ENCODE data around the gene FBXO31. TPM values are rescaled to one million over a fixed set of nuclear protein-coding genes. Genes with fewer than 3 reads are reported as not detected.
A peak's percentile ranks its signal among the peaks of the same experiment; 100 is the strongest.
"Not testable (repeated sequence)": the region's sequence is repeated elsewhere in the genome, so short reads cannot be mapped to it uniquely, and the experiment has no call there.

Gene FBXO31
- total RNA-seq, 1 donor from 2014 or later = 26.2 TPM

- ATAC-seq = no peak
- intact Hi-C loops (cut with DNase I) = no loop called here
- Histone ChIP-seq H3K27me3 (ENCODE audit: low read depth) (no peaks in the 10 kb centered on the region), H3K9me3 (no peaks in the 10 kb centered on the region), H3K4me3 (peak overlapping the region; percentile 20), H3K4me1 (peaks cover 49% of the 10 kb centered on the region), H3K36me3 (no peaks in the 10 kb centered on the region), H3K27ac (peak overlapping the region; percentile 86)
- no peak for TF ChIP-seq CTCF (IDR thresholded peaks at IDR 0.05)
- no peak for DNase-seq
Observed at GRCh38 chr16:87388818-87389134, 5.2 kb upstream of the FBXO31 start.

- Histone ChIP-seq H3K27ac (peak overlapping the region; percentile 86), H3K9me3 (no peaks in the 10 kb centered on the region), H3K4me3 (peak overlapping the region; percentile 34), H3K27me3 (ENCODE audit: low read depth) (no peaks in the 10 kb centered on the region), H3K4me1 (peaks cover 43% of the 10 kb centered on the region), H3K36me3 (no peaks in the 10 kb centered on the region)
- TF ChIP-seq CTCF (IDR thresholded peaks at IDR 0.05) = no peak
- ATAC-seq (peak; percentile 77 to 80), DNase-seq (peak; percentile 93)
- intact Hi-C loops (cut with DNase I) = no loop called here
Observed at GRCh38 chr16:87387942-87388817, 4.6 kb upstream of the FBXO31 start.

GRCh38 chr16:87384875-87385167, 1.2 kb upstream of the FBXO31 start:
- DNase-seq = peak; percentile 42
- Histone ChIP-seq H3K27ac (peak overlapping the region; percentile 93), H3K4me1 (peaks cover 60% of the 10 kb centered on the region), H3K4me3 (peak overlapping the region; percentile 90)
- H3K36me3 ChIP-seq; H3K27me3 ChIP-seq (ENCODE audit: low read depth); H3K9me3 ChIP-seq; intact Hi-C loops (cut with DNase I); ATAC-seq: not testable (repeated sequence)

- H3K4me1 ChIP-seq = peaks cover 64% of the 10 kb centered on the region
- no peaks in the 10 kb centered on the region for H3K27me3 ChIP-seq (ENCODE audit: low read depth)
- DNase-seq (peak; percentile 72), ATAC-seq (peak; percentile 29 to 49)
- no peaks in the 10 kb centered on the region for H3K9me3 ChIP-seq
- H3K4me3 ChIP-seq = peak overlapping the region; percentile 90
- no peak for TF ChIP-seq CTCF (IDR thresholded peaks at IDR 0.05)
- no peaks in the 10 kb centered on the region for H3K36me3 ChIP-seq
- intact Hi-C loops (cut with DNase I) = no loop called here
- peak overlapping the region; percentile 93 for H3K27ac ChIP-seq
Observed at GRCh38 chr16:87384162-87384874, 742 bp upstream of the FBXO31 start.

- no peak for ATAC-seq
- peak overlapping the region; percentile 93 for H3K27ac ChIP-seq
- peaks cover 50% of the 10 kb centered on the region for H3K4me1 ChIP-seq
- peak overlapping the region; percentile 90 for H3K4me3 ChIP-seq
- no peak for TF ChIP-seq CTCF (IDR thresholded peaks at IDR 0.05)
- DNase-seq = peak; percentile 37
- intact Hi-C loops (cut with DNase I) = no loop called here
- H3K27me3 ChIP-seq (ENCODE audit: low read depth) = no peaks in the 10 kb centered on the region
- H3K9me3 ChIP-seq = no peaks in the 10 kb centered on the region
- H3K36me3 ChIP-seq = peaks cover 2% of the 10 kb centered on the region
Observed at GRCh38 chr16:87382023-87382785, 1.4 kb downstream of the FBXO31 start.

Data from lower lobe of right lung (tissue), 2 donors.